Stimulated activated naive B cell treated with anti-CD40 and anti-IgM and Interleukin-4, amounts not matched to agents 10 μg/mL and 1 μg/mL and 100 μg/mL, for 72 hours (primary cell): ENCODE data around the gene ARX.

ENCODE experiments used
- ATAC-seq, 2 donors: fragments of 150-1000 bp; cut with Tn5 transposase; replicated peaks; 2 replicates each; pipeline ENCODE4 v1.10.0; 2021; ENCODE audit warnings: moderate library complexity in 1 of 2
- DNase-seq: peaks from one replicate; pipeline ENCODE4 v3.0.0; 2021
- H3K27ac Mint-ChIP-seq: one replicate; pipeline ENCODE4 v1.8.0; 2022; ENCODE audit warnings: mild to moderate bottlenecking, mixed read lengths
- H3K27me3 Mint-ChIP-seq, 2 donors: one replicate each; pipeline ENCODE4 v1.8.0; 2022; ENCODE audit warnings: mixed read lengths in 2 of 2
- H3K36me3 Mint-ChIP-seq, 2 donors: one replicate each; pipeline ENCODE4 v1.8.0; 2022; ENCODE audit warnings: mixed read lengths in 2 of 2, mild to moderate bottlenecking in 1 of 2
- H3K4me1 Mint-ChIP-seq, 2 donors: one replicate each; pipeline ENCODE4 v1.8.0; 2022; ENCODE audit warnings: mixed read lengths in 2 of 2, mild to moderate bottlenecking in 1 of 2
- H3K4me3 Mint-ChIP-seq, 2 donors: one replicate each; pipeline ENCODE4 v1.8.0; 2022; ENCODE audit warnings: mild to moderate bottlenecking in 2 of 2, mixed read lengths in 2 of 2, moderate library complexity in 1 of 2
- H3K9me3 Mint-ChIP-seq, 2 donors: one replicate each; pipeline ENCODE4 v1.8.0; 2022; ENCODE audit warnings: mixed read lengths in 2 of 2, mild to moderate bottlenecking in 1 of 2

Gene ARX

DNA sequence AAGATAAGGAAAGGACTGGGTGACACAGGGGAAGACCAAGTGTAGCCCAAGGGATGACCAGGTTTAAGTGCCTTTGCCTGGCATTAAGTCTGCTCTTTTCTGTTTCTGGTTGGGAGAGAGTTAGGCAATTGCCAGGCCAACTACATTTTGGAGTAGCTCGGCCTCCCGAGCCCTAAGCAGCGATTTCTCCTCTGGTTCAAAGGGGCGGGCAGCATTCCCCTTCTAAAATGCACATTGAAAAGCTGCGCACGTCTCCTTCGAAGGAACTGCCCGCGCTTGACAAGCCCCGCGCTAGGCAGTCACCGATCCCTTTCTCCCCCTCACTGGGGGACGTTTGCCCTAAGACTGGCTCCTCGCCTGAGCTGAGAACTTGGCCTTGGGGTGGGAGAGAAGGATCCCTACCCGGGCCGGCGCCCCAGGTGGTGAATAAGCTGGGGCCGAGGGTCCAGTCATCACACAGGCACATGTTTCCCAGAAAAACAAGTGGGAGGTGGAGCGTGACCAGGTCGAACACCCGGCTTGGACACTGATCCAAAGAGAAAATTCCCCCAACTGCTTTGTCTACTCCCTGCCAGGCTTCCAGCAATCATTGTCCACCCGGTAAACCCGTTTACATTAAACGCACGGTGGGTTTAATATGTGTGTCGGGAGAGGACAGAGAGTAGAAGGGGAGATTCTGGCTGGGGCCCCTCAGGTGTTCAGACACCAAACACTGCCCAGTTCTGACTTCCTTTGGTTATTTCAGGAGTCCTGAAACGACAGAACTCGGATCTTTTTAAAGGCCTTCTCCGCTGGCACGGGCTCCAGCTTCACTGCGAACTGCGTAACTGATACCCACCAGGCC is 4.0 kb downstream of the ARX start:
- Mint-ChIP-seq H3K27me3 (peaks cover 49 to 54% of the 10 kb centered on the region in 2 donors), H3K36me3 (peaks cover 2 to 8% of the 10 kb centered on the region in 2 donors), H3K4me3 (peak overlapping the region in 1 of 2 donors; percentile 84), H3K9me3 (no peaks in the 10 kb centered on the region), H3K4me1 (peaks cover 8 to 23% of the 10 kb centered on the region in 2 donors), H3K27ac (peak overlapping the region; percentile 75)
- DNase-seq: no peak
- ATAC-seq: no peak

DNA sequence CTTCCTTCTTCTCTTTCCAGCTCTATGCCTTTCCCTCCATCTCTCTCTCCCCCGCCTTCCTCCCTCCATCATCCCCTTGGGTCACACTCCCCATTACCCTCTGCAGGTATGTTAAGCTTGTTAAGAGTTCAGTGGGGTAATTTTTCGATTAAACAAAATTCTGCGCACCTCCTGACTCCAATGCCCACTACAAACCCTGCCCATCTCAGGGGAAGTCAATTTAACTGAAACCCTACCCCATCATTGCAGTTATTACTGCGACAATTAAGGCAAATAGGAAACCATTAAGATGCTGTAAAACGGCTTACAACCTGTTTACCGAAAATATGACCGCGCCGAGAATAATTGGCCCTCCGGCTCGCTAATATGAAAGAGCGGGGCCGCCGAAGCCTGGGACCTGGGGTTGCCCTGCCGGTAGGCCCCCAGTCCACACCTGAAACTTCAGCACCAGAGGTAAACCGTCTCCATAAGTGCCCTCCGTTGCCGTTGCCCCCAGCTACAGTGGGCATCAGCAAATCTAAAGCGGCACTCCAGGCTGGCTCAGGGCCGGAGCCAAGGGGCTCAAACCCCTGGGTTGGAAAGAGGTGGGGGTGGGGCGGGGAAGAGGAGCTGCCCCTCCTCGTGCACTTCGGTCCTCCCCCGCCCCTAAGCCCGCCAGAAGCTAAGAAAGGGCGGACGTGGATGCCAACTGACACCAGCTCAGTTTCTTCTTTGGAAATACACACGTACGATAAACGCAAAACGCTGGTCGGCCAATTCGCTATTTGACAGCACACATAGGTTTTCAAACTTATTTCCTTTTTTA is 4.8 kb downstream of the ARX start:
- no peak for ATAC-seq
- H3K4me1 Mint-ChIP-seq: peaks cover 11 to 27% of the 10 kb centered on the region in 2 donors
- H3K4me3 Mint-ChIP-seq: no peak overlapping the region
- H3K27me3 Mint-ChIP-seq: peaks cover 49 to 54% of the 10 kb centered on the region in 2 donors
- H3K27ac Mint-ChIP-seq: no peak overlapping the region
- no peak for DNase-seq
- H3K9me3 Mint-ChIP-seq: no peaks in the 10 kb centered on the region
- H3K36me3 Mint-ChIP-seq: peaks cover 2 to 5% of the 10 kb centered on the region in 2 donors

DNA sequence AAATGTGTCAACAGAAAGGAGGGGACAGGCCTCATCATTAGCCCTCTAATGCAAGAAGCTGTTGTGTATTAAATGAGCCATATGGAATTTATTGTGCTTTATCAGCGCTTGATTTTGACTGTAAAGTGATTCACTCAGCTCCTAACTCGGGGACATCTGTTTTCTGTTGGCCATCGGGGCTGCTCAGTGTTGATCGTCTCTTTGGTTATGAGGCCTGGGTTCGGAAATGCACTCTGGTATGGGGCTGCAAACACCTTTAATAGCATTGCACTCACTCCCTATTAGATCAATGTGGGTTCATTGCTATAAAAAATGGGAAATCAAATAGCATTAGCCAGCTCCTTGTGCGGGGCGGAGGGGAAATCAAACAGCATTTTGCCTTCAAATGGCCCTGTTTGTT is 6.4 kb downstream of the ARX start:
- no peak overlapping the region for H3K27ac Mint-ChIP-seq
- no peak overlapping the region for H3K4me3 Mint-ChIP-seq
- H3K36me3 Mint-ChIP-seq: peaks cover 2 to 6% of the 10 kb centered on the region in 2 donors
- H3K9me3 Mint-ChIP-seq: no peaks in the 10 kb centered on the region
- no peak for ATAC-seq
- DNase-seq: no peak
- H3K27me3 Mint-ChIP-seq: peaks cover 48 to 55% of the 10 kb centered on the region in 2 donors
- H3K4me1 Mint-ChIP-seq: peaks cover 10 to 29% of the 10 kb centered on the region in 2 donors

GRCh38 chrX:25007059-25008053 is 8.4 kb downstream of the ARX start:
- Mint-ChIP-seq H3K36me3 (peaks cover 0 to 9% of the 10 kb centered on the region in 2 donors), H3K9me3 (no peaks in the 10 kb centered on the region), H3K4me3 (peak overlapping the region in 1 of 2 donors; percentile 57), H3K4me1 (peaks cover 5 to 21% of the 10 kb centered on the region in 2 donors), H3K27me3 (peaks cover 46 to 54% of the 10 kb centered on the region in 2 donors), H3K27ac (peak overlapping the region; percentile 85)
- no peak for DNase-seq
- no peak for ATAC-seq

DNA sequence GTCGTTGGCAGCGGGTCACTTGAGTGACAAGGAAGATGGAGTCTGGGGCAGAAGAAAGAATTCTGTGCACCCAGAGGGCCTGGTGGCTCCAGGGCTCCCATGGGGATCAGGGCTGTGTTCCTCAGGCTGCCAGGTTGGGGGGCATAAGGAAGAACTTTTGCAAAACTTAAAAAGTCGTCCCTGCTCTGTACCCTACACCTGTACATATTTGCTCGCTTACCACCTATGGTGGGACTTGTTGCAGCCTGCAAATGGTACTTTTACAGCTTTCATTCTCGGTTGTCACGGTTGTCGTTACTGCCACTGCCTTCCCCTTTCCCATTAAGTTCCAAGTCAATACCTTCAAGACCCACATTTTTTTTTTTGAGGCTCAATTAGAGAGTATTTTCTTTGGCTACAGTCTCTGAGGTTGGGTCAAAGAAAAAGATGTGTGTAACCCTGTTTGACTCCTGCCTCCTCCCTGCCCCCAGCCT is 9.1 kb downstream of the ARX start:
- Mint-ChIP-seq H3K36me3 (peaks cover 0 to 9% of the 10 kb centered on the region in 2 donors), H3K4me3 (peak overlapping the region; percentile 15 to 57), H3K27ac (peak overlapping the region; percentile 87), H3K27me3 (peaks cover 51 to 54% of the 10 kb centered on the region in 2 donors), H3K4me1 (peaks cover 5 to 21% of the 10 kb centered on the region in 2 donors), H3K9me3 (no peaks in the 10 kb centered on the region)
- DNase-seq (no peak), ATAC-seq (no peak)

- Mint-ChIP-seq H3K27ac (peak overlapping the region; percentile 89), H3K9me3 (no peaks in the 10 kb centered on the region), H3K27me3 (peaks cover 54% of the 10 kb centered on the region in 2 donors), H3K36me3 (peaks cover 0 to 13% of the 10 kb centered on the region in 2 donors), H3K4me1 (peaks cover 5 to 21% of the 10 kb centered on the region in 2 donors), H3K4me3 (peak overlapping the region in 1 of 2 donors; percentile 58)
- DNase-seq (no peak), ATAC-seq (no peak)
Measured at GRCh38 chrX:25005382-25006185, 10.2 kb downstream of the ARX start.

GRCh38 chrX:25005034-25005381 is 10.8 kb downstream of the ARX start:
- Mint-ChIP-seq H3K4me3 (no peak overlapping the region), H3K9me3 (no peaks in the 10 kb centered on the region), H3K27me3 (peaks cover 53% of the 10 kb centered on the region in 2 donors)

GRCh38 chrX:25004485-25005032 is 11.2 kb downstream of the ARX start:
- no peaks in the 10 kb centered on the region for H3K9me3 Mint-ChIP-seq
- peaks cover 1 to 19% of the 10 kb centered on the region in 2 donors for H3K36me3 Mint-ChIP-seq
- H3K27me3 Mint-ChIP-seq: peaks cover 51 to 52% of the 10 kb centered on the region in 2 donors
- DNase-seq: no peak
- peak overlapping the region; percentile 13 to 65 for H3K4me3 Mint-ChIP-seq
- peaks cover 5 to 21% of the 10 kb centered on the region in 2 donors for H3K4me1 Mint-ChIP-seq
- H3K27ac Mint-ChIP-seq: peak overlapping the region; percentile 81
- no peak for ATAC-seq

More at GRCh38 chrX:25005034-25005381, 10.8 kb downstream of the ARX start:
- H3K4me1 Mint-ChIP-seq: peaks cover 5 to 21% of the 10 kb centered on the region in 2 donors
- ATAC-seq (no peak), DNase-seq (no peak)
- H3K36me3 Mint-ChIP-seq: peaks cover 0 to 18% of the 10 kb centered on the region in 2 donors
- H3K27ac Mint-ChIP-seq: no peak overlapping the region

DNA sequence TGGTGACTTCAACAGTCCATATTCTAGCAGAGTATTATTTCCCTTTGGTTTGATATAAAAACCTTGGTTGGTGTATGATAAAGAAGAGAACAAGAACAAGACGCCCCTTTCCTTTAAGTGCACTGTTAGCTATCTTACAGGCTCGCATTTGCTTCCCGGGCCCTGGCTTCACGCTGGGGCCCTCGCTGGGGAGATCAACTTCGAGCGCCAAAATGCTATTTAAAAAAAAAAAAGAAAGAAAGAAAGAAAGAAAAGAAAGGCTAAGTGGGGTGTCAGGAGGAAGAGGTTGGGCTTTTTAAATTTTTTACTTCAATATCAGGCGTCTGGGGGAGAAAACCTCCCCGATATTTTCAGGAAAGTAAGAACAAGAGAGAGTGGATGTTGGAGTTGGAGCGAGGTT is 11.7 kb downstream of the ARX start:
- DNase-seq: no peak
- peaks cover 5 to 21% of the 10 kb centered on the region in 2 donors for H3K4me1 Mint-ChIP-seq
- H3K36me3 Mint-ChIP-seq: peaks cover 6 to 24% of the 10 kb centered on the region in 2 donors
- no peak for ATAC-seq
- peak overlapping the region; percentile 27 to 65 for H3K4me3 Mint-ChIP-seq
- peak overlapping the region; percentile 81 for H3K27ac Mint-ChIP-seq
- H3K27me3 Mint-ChIP-seq: peaks cover 51 to 57% of the 10 kb centered on the region in 2 donors
- no peaks in the 10 kb centered on the region for H3K9me3 Mint-ChIP-seq

DNA sequence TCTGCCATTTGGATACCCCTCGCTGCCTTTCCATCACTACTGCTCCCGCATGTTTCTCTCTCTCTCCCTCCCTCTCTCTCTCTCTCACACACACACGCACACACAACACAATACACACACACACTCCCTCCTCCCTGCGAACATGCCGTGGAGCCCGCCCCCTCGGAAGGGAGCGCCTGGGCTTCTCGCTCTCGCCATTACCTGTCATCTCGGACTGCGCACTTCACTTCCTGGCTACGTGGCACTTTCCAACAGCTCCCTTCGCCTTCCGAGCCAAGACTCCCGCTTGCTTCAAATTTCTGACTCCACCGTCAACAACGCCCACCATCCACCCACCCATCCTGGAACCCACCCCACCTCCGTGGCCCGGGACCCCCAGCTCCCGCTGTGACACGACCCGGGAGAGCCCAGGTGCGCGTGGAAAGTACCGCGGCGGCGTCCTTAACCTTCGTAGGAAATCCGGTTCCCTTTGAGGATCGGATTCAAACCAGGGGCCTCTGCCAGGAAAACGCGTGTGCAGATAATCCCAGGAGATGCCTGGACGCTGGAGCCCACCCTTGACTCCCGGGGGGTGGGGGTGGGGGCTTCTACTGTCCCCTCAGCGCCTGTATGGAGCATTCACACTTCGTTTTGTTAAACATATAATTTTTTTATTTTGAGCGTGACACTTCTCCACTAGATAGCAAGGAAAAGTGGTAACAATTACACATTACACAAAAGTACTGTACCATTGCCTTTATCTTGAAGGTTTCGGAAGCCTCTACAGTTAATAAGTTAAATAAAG is 12.5 kb downstream of the ARX start:
- peak overlapping the region; percentile 63 for H3K27ac Mint-ChIP-seq
- ATAC-seq: no peak
- no peaks in the 10 kb centered on the region for H3K9me3 Mint-ChIP-seq
- peak overlapping the region; percentile 72 to 75 for H3K4me3 Mint-ChIP-seq
- peaks cover 51 to 58% of the 10 kb centered on the region in 2 donors for H3K27me3 Mint-ChIP-seq
- no peak for DNase-seq
- peaks cover 9 to 26% of the 10 kb centered on the region in 2 donors for H3K36me3 Mint-ChIP-seq
- peaks cover 5 to 21% of the 10 kb centered on the region in 2 donors for H3K4me1 Mint-ChIP-seq

DNA sequence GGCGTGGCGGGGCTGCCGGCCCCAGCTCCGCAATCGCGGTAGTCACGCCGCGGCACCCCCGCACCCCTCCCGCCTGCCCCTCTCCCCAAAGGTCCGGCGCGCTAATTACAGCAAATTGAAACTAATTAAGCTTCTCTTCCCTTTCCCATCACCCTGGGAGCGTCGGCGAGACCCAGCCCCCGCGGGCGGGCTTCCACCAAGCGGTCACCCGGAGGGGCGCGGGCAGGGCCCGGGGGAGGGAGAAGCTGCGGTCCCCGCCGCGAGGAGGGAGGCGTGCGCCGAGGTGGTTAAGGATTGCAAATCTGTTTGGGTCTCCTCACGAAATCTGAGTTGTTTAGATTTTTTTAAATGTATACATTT is 13.1 kb downstream of the ARX start:
- Mint-ChIP-seq H3K36me3 (peaks cover 10 to 26% of the 10 kb centered on the region in 2 donors), H3K27ac (no peak overlapping the region), H3K27me3 (peaks cover 51 to 53% of the 10 kb centered on the region in 2 donors), H3K9me3 (no peaks in the 10 kb centered on the region), H3K4me3 (peak overlapping the region in 1 of 2 donors; percentile 75), H3K4me1 (peaks cover 5 to 21% of the 10 kb centered on the region in 2 donors)
- ATAC-seq (no peak), DNase-seq (no peak)
